ENCODE data around the gene AHCYL1.

AHCYL1 gene

DNA sequence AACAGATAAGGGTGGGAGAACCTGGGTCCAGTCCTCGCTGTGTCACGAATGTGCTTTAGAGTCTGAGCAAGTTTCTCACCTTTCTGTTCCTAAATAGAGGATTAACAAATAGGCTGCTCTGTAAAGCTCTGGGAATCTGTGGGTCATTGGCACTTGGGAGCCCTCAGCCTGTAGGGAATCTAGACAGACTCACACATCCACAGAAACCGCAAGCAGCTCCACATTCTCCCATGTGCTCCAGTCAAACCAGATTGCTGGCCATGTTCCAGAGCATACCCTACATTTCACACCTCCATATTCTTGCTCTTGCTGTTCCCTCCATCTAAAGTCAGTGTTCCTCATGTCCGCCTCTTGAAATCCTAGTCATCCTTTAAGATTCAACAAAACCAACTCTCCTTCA lies 7.8 kb upstream of the AHCYL1 start:
- DNase-seq (ENCODE audit: low read depth, low spot score): no peak

DNA sequence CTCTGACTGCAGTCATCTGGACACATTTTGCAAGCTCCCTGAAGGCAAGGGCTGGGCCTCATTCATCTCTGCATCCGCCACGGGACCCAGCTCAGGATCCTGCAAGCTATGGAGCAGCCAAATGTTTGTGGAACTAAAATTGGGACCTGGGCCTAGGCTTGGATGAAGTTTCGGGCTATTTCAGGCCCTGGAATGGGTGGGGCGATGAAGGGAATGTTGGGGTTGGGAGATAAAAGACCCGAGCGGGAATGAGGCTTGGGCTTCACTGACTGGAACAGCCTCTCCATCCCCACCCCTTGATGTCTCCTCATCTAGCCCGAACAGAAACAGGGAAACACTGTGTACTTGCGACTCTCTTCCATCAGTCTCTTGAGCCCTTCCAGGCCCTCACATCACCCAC lies 7.3 kb upstream of the AHCYL1 start:
- no peak for DNase-seq (ENCODE audit: low read depth, low spot score)

DNA sequence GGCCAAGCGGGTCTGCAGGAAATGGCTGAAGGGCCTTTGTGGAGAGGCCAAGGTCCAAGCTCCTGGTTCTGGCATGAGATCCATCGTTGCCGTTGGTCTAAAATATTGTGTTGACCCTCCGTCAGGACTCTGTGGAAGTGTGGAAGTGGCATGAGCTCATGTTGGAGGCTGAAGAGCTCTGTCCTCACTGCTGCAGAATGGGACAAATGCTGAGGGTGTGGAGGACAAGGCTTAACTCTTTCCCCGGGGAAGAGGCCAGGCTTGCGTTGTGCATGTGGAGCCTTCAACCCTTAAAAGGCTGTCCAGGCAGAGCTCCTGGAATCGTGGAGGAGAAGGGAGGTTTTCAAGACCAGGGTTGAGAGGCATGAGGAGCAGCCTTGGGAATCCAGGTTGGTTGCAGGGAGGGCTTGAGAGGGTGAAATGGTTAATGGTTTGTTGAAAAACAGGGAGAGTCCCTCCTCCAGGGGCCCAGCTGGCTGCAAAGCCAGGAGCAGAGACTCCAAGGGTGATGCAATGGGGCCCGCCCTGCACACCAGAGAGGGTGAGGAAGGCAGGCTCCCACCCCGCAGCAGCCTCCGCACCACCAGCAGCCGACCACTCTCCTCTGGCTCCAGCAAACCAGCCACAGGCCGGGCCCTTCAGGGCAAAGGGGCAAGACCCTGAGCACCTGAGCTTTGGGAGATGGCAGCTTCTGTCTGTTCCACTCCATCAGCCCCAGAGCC lies 6.7 kb upstream of the AHCYL1 start:
- no peak for DNase-seq (ENCODE audit: low read depth, low spot score)

DNA sequence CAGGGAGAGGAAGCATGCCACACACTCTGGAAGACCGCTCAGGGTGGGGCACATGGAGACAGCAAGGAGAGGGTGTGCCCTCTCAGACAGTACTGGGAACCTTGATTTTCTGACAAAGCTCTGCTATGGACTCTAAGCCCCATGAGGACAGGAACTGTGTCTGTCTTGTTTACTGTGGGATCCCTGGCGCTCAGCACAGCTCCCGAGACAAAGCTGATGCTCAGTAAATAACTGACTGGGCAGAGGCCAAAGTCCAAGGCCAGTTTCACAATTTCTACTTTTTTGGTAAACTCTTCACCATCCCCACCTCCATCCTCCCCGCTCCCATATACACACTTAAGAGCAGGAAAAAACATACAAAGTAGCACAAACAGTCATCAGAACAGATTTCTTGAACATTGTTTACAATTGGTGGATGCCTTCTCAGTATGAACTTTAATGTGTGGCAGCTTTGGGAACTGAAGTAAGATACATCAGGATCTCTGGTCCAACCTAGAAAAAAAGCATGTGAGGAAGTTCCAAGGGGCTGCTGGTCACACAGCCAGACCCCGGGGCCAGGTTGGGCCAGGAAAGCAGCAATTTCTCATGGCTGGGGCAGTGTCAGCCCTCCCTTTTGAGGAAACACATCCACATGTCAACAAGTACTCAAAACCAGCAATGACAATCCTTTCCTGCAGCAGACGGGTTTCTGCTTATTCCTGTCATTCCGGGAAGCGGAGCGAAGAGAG lies 5.6 kb upstream of the AHCYL1 start:
- DNase-seq (ENCODE audit: low read depth, low spot score): no peak

DNA sequence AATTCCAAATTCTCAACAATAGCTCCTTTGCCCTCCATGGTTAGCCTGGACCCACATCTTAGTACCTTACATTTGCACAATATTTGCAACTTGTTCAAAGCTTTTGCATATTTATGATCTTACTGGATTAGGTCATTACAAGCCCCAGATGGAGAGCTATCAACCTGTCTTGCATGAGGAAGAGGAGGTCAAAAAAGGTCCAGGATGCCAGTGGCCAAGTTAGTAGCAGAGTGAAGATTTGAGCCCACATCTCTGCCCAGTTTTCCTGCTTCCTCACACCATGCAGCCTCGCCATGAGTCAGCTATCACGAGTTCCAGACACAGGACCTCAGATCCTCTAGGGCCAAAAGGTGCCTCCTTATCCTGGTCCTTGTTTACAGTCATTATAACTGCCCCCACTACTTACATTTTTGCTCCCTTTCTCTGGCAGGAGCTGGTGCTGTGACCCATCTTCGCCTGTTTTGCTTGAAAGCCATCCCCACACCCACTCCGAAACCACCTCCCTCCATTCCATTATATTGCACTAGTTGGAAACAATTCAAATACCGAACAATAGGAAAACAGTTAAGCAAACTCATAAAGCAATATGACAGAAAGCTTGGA lies 5.0 kb upstream of the AHCYL1 start:
- DNase-seq (ENCODE audit: low read depth, low spot score): no peak

DNA sequence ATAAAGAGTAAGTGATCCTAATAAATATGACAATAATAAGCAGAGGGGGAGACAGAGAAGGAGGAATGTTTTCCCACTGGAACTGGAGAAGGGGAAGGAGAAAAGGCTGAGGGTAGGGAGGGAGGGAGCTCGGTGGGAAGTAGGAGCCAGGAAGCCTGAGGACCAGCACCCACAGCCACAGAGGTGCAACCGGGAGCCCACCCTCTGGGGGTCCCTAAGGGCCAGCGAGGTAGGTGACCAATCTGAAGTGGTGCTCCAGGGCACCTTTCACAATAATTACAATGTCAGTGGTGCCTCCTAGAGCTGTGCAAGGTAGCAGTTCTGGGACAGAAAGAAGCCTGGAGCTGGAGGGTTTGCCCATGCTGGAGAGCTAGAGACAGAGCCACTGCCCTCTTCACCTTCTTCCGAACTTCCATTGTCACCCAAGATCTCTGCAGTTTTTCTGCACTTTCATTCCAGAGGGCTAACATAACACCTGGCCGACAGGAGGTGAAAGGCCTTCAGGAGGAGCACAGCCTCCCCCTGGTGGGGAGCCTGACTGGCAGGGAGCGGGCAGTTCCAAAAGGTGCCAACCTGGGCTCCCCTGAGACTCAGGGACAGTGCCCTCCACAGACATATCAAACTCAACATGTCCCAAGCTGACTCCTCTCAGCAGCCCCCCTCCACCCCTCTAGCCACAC lies 4.1 kb upstream of the AHCYL1 start:
- DNase-seq (ENCODE audit: low read depth, low spot score): no peak

DNA sequence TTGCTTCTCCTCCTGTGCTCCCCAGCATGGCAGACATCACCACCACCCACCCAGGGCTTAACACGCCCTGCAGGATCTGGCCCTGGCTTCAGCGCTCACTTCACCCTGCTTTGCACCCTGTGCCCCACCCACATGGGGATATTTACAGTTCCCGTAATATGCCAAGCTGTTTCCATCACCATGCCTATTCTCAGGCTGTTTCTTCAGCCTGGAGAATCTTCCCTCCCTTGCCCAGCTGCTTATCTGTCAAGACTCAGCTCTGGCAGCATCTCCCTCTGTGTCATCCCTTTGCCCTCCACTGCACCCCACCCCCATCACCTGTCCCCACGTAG lies 3.6 kb upstream of the AHCYL1 start:
- DNase-seq (ENCODE audit: low read depth, low spot score): no peak

DNA sequence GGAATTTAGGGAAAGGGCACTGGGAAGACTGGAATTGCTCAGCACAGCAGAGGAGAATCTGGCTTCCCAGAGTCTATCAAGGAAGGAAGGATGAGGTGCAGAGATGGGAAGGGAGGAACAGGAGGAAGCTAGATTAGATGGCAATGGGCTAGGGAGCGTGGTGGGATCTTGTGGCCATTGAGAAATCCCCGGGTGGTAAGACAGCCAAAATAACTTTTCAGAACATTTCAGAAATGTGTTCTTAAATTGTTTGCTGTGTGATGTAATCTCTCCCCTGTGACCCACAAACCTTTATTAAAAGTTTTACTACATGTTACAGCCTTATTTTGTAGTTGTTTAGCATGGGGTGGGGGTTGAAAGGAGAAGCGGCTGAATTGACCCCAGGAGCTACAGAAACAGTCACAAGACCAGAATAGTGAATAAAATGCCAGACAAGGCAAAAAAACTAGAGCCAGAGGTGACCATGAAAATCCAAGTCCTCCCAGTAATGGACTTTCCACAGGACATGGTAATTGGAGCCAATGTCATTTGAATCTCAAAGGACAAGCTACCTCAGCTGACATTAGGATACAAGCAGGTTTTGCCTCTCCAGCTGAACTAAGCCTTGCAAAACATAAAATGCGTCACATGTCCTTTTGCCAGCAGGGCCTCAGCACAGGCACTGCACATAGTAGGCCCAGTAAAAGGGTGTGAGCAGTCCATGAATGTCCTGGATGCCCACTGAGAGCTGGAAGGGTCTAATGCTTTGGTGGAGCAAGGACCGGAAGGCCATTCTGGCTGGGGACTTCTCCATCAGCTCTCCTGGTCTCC lies 980 bp upstream of the AHCYL1 start:
- DNase-seq (ENCODE audit: low read depth, low spot score): no peak

DNA sequence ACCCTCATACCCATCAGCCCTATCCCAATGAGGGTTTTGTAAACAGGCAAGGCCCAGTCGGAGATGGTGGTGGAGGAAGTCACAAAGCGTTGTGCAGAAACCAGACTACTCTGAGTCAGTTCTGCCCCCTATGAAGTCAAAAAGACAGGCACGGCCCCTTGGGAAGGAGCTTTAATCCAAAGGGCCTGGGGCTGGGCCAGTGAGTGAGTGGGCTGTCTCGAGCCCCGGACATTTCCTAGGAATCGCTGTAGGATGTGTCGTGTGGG lies 442 bp upstream of the AHCYL1 start:
- no peak for DNase-seq (ENCODE audit: low read depth, low spot score)

DNA sequence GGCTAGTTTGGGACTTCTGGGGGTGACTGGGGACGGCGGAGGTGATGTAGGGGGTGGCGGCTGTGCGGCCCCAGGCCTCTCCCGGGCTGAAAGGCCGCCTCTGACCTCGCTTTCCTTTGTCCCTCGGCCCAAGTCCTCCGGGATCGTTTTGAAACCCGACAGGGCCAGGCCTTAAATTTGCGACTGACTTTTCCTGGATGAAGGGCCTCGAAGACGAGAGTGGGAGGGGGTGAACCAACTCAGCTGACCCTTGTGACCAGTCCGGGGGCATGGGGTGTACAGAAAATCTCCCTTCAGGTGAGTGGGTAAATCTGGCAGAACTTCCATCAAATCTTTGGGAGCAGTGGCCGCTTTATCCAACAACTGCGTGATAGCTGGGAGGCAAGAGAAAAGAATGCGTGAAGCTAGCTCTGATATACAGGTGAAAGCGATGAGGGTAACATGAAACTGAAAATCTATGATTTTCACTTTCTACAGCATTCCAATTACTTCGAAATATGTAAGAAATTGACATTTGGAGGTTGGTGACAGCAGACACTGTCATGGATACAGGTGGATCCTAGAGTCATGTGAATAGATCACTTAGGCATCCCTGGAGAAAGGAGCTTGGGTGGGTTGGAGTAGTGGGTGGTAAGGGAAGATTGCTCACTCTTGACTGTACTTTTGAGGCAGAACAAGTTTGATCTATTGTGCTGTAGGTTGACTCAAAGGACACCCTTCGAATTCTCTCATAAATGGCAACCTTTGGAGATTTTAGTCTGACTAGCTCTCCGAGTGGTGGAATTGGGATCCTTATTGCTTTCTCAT lies 885 bp downstream of the AHCYL1 start:
- no peak for DNase-seq (ENCODE audit: low read depth, low spot score)

DNA sequence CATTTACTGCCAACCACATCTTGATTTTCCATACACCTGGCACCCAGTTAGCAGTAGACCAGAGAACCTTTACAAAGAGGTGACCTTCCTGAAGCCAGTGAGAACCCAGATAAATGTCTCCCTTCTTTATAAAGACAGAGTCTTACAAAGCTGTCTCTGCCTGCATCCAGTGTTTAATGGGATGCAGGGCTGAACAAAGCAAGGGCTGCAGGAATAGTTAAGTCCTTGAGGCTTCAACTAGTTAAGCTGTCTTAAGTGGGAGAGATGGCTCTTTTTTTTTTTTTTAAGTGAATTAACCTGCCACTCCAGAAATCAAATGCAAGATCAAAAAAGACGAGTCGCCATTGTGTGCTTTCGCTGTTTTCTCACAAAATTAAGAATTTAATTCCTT lies 1.5 kb downstream of the AHCYL1 start:
- DNase-seq (ENCODE audit: low read depth, low spot score): no peak

DNA sequence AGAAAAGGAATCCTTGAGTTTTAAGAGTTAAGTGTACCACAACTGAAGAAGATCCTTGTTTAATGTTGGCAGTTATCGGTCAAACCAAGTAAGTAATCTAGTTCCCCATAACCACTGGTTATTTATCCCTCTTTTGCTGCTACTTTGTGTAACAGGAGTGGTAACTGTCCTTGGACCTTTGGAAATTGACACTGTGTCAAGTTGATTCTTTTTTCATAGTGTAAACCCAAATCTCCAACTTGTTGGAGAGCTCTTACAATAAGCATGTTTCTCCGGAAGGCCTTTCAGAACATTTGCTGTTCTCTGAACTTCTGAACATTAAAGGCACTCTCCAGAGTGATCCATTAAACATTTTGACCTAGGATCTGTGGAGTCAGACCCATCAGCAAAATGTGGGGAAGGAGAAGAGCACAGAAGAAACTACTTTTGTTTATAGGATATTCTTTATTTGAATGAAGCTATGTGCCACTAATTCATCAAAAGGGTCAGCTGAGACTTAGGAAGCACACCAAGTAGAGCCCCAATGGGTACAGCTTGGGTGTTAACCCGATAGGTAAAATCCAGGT lies 3.9 kb downstream of the AHCYL1 start:
- no peak for DNase-seq (ENCODE audit: low read depth, low spot score)

DNA sequence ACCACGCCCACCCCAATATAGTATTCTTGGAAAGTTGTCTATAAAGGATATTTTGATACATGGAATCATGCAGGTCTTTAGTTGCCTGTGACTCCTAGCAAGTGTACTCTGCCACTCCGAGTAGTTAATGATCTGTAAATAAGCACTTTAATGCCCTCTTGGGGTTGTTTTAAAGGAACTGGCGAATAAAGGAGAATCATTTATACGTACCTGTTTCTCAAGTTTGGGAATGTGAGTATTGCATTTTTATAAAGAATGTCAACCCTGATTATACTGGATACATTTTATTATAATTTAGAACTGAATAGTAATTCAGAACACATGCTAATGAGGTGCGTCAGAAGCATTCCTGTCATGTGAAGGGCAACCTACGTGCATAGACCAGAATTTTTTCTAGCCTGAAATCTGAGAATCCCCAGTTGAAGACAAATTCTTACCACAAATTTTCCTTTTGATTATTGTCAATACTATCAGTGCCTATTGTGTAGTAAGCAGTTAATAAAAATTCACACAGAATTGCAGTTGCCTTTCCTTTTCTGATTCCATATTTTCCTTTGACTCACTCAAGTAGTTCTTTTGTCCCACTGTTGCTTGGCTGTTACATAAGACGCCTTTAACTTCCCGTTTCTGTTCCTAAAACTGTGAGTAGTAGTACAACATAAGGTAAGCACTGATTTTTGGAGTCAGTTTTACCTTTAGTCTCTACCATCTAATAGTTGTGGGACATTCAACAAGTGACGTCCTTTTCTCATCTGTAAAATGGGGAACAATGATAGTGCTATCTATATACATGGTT lies 5.1 kb downstream of the AHCYL1 start:
- no peak for DNase-seq (ENCODE audit: low read depth, low spot score)

DNA sequence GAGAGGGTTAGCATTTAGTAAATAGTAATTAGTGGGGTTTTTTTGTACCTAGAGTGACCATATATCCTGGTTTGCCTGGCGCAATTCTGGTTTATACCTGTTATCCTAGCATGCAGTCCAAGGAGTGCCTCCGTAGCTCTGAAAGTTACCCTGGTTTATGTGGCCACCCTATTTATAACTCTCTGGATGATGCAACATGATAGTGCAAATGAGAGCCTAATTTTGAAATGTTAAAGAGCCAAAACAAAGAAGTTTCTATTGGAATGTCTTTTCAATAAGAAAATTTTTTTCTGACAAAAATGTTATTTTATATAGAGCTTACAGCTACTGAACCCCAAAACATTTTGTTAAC lies 5.7 kb downstream of the AHCYL1 start:
- DNase-seq (ENCODE audit: low read depth, low spot score): no peak

DNA sequence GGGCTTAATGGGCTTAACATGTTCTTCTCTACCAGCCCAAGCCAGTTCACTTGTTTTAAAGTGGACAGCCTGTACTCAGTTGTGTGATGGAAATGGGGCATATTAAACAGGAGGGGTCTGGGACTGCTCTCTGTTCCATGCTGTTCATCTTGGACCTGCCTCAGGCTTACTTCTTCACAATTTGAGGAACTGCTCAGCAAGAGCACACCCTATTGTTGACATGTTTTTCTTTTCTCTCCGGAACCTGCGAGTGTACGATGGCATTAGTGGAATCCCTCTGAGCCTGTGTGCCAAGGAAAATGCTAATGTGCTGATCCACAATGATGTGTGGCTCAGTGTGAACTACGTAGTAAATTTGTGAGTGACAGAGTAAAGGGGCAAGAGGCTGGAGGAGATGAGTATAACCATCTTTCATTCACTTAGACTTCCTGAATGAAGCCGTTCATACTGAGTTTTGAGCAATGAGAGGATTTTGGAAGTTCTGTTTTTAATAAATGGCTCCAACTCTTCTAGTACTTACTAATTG lies 6.9 kb downstream of the AHCYL1 start:
- no peak for DNase-seq (ENCODE audit: low read depth, low spot score)

DNA sequence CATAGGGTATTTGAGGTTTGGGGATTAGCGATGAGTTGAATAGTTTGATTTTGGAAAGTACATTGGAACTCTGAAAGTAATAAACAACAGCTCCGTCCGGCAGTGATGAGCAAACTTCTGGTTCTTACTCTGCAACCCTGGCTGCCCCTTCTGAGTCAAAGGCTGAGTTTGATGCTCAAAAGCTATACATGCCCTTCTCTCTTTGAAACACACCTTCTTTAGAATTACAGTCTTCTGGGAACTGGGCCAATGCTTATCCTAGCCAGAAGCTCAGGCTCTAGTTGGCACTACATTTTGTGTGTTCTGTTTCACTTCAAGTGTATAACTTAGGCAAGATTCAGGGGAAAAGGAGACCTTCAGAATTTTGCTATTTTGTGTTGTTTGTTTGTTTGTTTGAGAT lies 9.3 kb downstream of the AHCYL1 start:
- no peak for DNase-seq (ENCODE audit: low read depth, low spot score)

DNA sequence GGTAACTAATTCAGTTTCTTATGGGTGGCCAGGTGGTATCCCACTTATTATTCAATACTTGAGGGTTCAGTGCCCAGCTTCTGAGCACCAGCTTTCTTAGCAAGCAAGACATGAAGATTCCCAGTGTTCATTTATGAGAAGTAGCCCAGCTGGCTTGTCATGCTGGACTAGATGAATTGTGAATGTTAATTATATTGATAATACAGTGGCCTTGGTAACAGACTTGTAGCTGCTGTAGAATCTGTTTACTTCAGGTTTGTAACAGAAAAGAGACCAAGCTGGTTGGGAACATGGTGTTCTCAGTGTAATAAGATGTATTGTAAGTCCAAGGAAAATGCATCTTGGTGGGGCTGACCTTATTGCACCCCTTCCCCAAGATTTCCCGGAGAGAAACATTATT lies 10.1 kb downstream of the AHCYL1 start:
- no peak for DNase-seq (ENCODE audit: low read depth, low spot score)

DNA sequence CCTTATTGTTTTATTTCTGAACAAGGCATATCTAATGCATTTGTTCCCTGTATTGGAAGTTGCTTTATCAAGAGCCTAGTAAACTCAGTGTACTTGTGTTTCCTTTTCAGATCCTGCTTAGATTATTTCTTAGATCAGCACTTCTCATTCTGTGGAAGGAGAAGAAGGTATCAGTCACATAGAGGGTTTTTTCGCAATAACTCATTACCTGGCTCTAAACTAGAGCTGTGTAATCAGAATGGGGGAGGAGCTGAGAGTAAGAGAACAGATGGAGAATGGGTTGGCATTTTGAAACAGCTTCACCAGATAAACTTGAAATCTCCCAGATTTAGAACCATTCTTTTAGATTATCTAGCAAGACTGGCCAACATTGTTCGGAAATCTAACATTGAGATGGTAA lies 11.0 kb downstream of the AHCYL1 start:
- DNase-seq (ENCODE audit: low read depth, low spot score): no peak

DNA sequence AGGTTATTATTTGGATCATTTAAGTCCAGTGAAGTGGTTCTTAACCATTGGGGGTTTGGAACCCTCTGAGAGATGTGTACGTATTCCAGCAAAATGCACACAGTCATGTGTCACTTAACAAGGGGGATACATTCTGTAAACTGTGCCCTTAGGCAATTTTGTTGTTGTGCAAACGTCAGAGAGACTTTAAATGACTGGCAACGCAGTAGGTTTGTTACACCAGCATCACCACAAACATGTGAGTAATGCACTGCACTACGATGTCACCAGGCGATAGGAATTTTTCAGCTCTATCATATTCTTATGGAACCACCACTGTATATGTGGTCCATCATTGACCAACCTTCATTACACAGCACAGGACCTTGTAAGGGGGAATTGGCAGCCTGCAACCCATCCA lies 11.9 kb downstream of the AHCYL1 start:
- no peak for DNase-seq (ENCODE audit: low read depth, low spot score)

Data from brain pericyte (primary cell).